Measurements from ENCODE around the gene CEP170.
A peak's percentile ranks its signal among the peaks of the same experiment; 100 is the strongest.
"Not testable (repeated sequence)": the region's sequence is repeated elsewhere in the genome, so short reads cannot be mapped to it uniquely, and the experiment has no call there.

The CEP170 gene

GRCh38 chr1:243150906-243151305, 104.2 kb downstream of the CEP170 start:
- DNase-seq: not testable (repeated sequence)

GRCh38 chr1:243149120-243149519, 106.0 kb downstream of the CEP170 start:
- DNase-seq: not testable (repeated sequence)

DNA sequence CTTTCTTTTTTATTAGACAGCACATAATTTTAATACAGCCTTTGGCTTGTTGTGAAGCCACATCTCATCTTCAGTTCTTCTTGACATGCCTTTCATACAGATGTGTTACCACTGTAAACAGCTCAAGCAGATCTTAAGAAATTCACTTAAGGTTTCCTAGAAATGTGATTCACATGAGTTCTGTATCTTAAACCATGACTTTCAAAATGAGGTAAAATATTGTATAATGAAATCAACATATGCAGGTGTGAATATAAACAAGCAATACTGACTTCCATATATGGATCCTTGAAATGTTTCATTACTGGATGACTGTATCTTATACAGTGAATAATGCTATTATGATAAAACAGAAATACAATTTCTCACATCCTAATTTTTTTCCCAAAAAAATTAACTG, 107.7 kb downstream of the CEP170 start:
- not testable (repeated sequence) for DNase-seq

DNA sequence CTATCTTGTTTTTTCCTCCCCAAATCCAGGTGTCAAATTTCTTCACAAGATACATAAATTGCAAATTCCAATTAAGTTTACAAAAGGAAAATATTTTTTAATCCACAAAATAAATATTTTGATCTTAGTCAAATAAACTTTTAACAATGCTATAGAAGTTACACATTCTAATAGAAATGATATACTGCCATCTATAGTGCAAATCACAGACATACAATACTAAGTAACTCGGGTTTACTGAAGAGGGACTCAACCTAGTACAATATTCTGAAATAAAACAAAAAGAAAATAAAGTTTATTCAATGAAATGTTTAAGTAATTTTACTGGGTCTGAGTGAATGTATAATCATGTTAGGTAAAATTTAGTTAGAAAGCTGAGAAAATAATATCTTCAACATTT, 114.6 kb downstream of the CEP170 start:
- not testable (repeated sequence) for DNase-seq

DNA sequence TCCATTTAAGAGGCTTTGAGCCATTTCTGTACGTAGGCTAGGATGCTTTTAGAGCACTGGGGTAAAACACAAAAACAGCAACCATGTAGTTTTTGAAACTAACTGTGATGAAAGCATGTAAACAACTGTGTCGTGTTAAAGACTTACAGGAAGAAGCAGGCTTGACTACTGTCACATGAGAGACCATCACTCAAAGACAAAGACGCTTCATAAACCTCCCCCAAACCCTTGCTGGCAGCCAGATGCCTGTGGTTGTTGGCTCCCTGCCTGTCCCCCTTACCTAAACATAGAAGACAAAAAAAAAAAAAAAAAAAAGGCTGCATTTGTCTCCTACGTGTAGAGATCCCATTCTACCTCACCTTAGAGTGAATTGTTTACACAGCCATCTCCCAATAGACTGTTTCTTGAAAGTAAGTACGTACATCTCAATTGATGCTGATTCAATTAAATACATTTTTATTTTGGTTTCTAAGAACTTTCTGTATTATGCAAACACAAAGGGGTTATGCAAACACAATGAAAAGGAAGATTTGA, 132.1 kb downstream of the CEP170 start:
- DNase-seq: not testable (repeated sequence)

- not testable (repeated sequence) for DNase-seq
These were observed 133.1 kb downstream of the CEP170 start for GRCh38 chr1:243121939-243122338.

GRCh38 chr1:243118601-243119322, 136.3 kb downstream of the CEP170 start:
- DNase-seq: not testable (repeated sequence)

- not testable (repeated sequence) for DNase-seq
These were observed 138.9 kb downstream of the CEP170 start for GRCh38 chr1:243116187-243116586.

- not testable (repeated sequence) for DNase-seq
These were observed 140.3 kb downstream of the CEP170 start for GRCh38 chr1:243114769-243115168.

DNA sequence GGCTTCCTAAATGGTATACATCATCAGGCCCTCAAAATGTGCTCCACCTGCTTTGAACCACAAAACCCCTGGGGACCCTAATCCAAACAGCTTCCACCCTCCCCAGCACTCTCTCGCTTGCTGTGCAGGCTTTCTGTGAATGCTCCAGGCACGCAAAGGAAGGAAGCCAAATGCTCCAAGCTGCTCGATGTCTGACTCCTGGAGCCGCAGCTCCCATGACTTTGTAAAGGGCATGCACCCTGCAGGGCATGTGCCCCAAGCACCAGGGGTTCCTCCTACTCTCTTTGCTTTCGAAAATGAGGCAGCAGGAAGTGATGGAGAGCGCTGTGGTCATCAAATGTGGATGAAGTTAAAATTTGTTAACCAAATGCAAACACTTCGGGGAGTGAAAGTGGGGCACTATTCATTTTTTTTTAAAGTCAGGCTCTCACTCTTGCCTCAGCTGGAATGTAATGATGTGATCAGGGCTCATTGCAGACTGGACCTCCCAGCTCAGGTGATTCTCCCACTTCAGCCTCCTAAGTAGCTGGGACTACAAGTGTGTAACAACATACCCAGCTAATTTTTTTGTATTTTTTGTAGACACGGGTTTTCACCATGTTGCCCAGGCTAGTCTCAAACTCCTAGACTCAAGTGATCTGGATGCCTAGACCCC, 140.9 kb downstream of the CEP170 start:
- peak; percentile 45 for DNase-seq

GRCh38 chr1:243107171-243107570, 147.9 kb downstream of the CEP170 start:
- DNase-seq: not testable (repeated sequence)

- DNase-seq: not testable (repeated sequence)
These were observed 149.3 kb downstream of the CEP170 start for GRCh38 chr1:243105652-243106332.

- peak; percentile 34 for DNase-seq
These were observed 150.0 kb downstream of the CEP170 start for GRCh38 chr1:243105104-243105503.

DNA sequence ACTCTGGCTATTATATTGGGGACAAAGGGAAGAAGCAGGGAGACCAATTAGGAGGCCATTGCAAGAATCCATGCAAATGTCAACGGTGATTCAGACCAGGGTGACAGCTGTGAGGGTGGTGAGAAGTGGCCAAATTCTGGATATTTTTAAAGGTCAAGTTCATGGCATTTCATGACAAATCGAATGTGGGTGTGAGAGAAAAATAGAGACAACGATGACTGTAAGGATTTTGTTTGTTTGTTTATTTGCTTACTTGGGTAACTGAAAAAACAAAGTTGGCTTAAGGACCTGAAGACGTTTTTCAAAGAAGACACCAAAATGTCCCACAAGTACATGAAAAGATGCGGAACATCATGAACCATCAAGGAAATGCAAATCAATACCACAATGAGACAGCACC, 150.6 kb downstream of the CEP170 start:
- DNase-seq: not testable (repeated sequence)

DNA sequence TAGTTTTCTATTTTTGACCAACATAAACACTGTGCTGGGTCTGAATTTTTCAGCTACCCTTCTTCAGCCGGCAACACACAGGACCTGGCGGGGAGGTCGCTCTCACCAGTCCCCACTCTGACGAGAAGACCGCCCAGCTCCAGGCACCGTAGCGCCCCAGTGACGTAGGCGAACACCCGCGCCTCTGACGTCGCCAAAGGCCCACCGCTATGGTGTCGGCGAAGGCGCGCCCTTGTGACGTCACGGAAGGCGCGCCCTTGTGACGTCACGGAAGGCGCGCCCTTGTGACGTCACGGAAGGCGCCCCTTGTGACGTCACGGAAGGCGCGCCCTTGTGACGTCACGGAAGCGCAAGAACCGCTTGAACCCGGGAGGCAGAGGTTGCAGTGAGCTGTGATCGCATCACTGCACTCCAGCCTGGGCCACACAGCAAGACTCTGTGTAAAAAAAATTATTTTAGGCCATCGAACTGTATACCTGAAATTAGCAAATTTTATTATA, 153.5 kb downstream of the CEP170 start:
- DNase-seq: peak; percentile 31

DNA sequence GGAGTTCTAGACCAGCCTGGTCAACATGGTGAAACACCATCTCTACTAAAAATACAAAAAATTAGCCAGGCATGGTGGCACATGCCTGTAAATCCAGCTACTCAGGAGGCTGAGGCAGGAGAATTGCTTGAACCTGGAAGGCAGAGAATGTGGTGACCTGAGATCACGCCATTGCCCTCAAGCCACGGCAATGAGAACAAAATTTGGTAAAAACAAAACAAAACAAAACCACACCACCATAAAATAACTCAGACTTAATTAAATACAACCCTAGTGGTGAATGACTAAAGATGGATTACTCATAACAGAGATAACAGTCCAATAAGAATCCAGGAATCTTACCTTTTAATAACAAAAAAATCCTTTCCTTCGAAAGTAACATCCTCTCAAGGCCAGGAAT, 167.7 kb downstream of the CEP170 start:
- peak; percentile 8 for DNase-seq

Measured in EL (cell line).